Muscle layer of duodenum (tissue), 2 donors: Measurements from ENCODE around the gene ZNF160.
A peak's percentile ranks its signal among the peaks of the same experiment; 100 is the strongest.
"Not testable (repeated sequence)": the region's sequence is repeated elsewhere in the genome, so short reads cannot be mapped to it uniquely, and the experiment has no call there.

Source experiments
- H3K27ac ChIP-seq: one replicate; pipeline ENCODE4 v1.7.0; 2013; ENCODE audit warnings: mild to moderate bottlenecking, low read length
- H3K27me3 ChIP-seq: one replicate; pipeline ENCODE4 v1.7.0; 2013; ENCODE audit warnings: low read depth, mild to moderate bottlenecking, control low read depth, low read length
- H3K36me3 ChIP-seq, 2 donors: one replicate each; pipeline ENCODE4 v1.7.0; 2013; ENCODE audit warnings: low read length in 2 of 2, control low read depth in 1 of 2, mild to moderate bottlenecking in 1 of 2; ENCODE audit not compliant: insufficient read depth in 2 of 2, control insufficient read depth in 1 of 2
- H3K4me1 ChIP-seq, 2 donors: one replicate each; pipeline ENCODE4 v1.7.0; 2013; ENCODE audit warnings: low read length in 2 of 2, mild to moderate bottlenecking in 2 of 2, control low read depth in 1 of 2, moderate library complexity in 1 of 2; ENCODE audit not compliant: insufficient read depth in 2 of 2, control insufficient read depth in 1 of 2
- H3K4me3 ChIP-seq, 2 donors: one replicate each; pipeline ENCODE4 v1.7.0; 2013; ENCODE audit warnings: low read length in 2 of 2, low read depth in 1 of 2, mild to moderate bottlenecking in 1 of 2
- H3K9me3 ChIP-seq, 2 donors: one replicate each; pipeline ENCODE4 v1.7.0; 2013; ENCODE audit warnings: low read length in 2 of 2, control low read depth in 1 of 2, mild to moderate bottlenecking in 1 of 2; ENCODE audit not compliant: control insufficient read depth in 1 of 2
- donor health status: healthy.

Gene ZNF160

DNA sequence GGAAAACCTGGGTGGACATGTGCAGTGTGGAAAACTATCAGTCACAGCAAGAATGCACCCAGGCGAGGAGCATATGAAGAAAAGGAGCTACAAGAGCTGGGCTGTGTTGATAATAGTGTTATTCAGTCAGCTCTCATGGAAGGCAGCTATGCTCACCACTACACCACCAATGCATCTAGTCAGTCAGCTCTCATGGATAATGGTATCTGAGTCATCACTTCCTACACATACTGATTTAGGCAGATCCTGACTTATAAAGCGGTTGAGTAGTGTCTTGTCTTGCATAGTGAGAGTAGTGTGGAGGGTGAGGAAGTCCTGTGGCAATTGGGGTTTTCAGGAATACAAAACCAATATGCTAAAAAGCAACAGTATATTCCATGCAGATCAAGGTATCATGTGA, 9.1 kb upstream of the ZNF160 start:
- H3K9me3 ChIP-seq, result peaks cover 4 to 8% of the 10 kb centered on the region in 2 donors
- H3K4me1 ChIP-seq, result no peaks in the 10 kb centered on the region
- no peaks in the 10 kb centered on the region for H3K27me3 ChIP-seq
- H3K27ac ChIP-seq, result no peak overlapping the region
- H3K36me3 ChIP-seq, result peaks cover 26 to 74% of the 10 kb centered on the region in 2 donors
- no peak overlapping the region for H3K4me3 ChIP-seq

- peaks cover 14 to 47% of the 10 kb centered on the region in 2 donors for H3K36me3 ChIP-seq
- H3K27ac ChIP-seq, result no peak overlapping the region
- no peaks in the 10 kb centered on the region for H3K9me3 ChIP-seq
- H3K27me3 ChIP-seq, result no peaks in the 10 kb centered on the region
- H3K4me1 ChIP-seq, result no peaks in the 10 kb centered on the region
- no peak overlapping the region for H3K4me3 ChIP-seq
These were observed 6.3 kb upstream of the ZNF160 start for GRCh38 chr19:53109527-53109926.

DNA sequence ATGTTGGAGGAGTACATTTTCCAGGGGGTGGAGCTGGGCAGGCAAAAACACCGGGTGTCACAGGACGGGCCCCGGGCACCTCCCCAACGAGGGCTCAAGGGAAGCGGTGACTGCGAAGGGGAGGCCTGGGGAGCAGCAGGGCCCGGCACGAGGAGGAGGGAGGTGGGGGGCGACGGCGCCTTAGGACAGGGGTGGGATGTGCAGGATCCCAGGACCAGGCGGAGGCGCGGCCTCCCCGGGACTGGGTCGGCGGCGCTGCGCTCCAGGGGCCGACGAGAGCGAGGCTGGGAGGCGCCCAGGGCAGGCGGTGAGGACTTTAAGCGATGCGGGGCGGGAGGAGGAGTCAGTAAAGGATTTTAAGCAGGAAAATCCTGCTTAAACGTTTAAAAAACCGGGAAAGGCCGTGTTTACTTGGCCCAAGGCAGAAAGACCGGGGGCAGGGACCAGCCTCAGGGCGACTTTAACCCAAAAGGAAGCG, 427 bp downstream of the ZNF160 start:
- H3K27me3 ChIP-seq, result no peaks in the 10 kb centered on the region
- H3K27ac ChIP-seq, result peak overlapping the region; percentile 82
- no peaks in the 10 kb centered on the region for H3K9me3 ChIP-seq

DNA sequence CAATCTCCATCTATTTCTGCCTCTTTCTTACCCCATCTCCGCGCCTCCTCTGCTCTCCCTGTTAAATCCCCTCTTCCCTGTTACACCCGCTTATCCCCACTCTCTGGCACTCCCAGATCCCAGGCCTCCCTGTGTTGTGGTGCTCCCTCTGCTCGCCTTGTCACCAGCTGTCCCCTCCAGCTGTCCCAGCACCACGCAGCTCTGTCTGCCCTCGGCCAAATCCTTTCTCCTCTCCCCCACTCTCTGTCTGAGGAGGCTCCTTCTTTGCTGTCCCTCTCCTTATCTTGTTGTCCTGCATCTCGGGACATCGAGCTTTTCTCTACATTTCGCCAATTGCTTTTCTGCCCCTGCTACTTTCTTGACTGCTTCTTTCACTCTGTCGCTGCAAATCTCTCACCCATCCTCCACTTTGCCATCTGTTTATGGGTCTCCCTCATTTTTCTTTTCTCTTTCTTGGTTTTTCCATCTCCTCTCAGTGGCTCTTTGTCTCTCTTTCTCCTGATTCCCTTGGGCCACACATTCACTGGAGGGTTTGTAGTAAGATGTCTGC, 941 bp downstream of the ZNF160 start:
- peaks cover 7 to 18% of the 10 kb centered on the region in 2 donors for H3K4me1 ChIP-seq
- H3K27ac ChIP-seq, result peak overlapping the region; percentile 82

More for the DNA sequence above, 427 bp downstream of the ZNF160 start:
- Histone ChIP-seq H3K4me3 (peak overlapping the region; percentile 72 to 91), H3K4me1 (peaks cover 7 to 18% of the 10 kb centered on the region in 2 donors), H3K36me3 (peaks cover 3% of the 10 kb centered on the region in 2 donors)

DNA sequence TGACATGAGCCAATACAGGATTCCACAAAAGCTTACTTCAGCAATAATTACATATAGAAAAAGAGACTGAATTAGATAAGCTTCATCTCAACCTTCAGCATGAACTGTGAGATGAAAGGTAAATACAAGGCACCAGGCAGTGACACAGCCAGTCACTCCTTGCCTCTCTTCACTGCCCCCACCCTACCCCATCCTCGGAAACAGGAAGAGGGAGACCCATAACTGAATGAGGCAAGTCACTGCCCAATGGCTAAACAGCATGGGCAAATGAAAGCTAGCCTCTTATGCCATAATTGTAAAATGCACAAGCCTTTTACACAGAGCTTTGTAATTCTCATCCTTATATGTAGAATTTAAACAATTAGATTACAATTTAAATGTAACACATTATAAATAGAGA, 1.7 kb downstream of the ZNF160 start:
- peaks cover 6 to 7% of the 10 kb centered on the region in 2 donors for H3K36me3 ChIP-seq
- peak overlapping the region; percentile 82 for H3K27ac ChIP-seq
- H3K4me3 ChIP-seq, result peak overlapping the region in 1 of 2 donors; percentile 72

More for the DNA sequence above, 941 bp downstream of the ZNF160 start:
- Histone ChIP-seq H3K4me3 (peak overlapping the region; percentile 72 to 91), H3K9me3 (no peaks in the 10 kb centered on the region), H3K36me3 (peaks cover 6 to 7% of the 10 kb centered on the region in 2 donors), H3K27me3 (no peaks in the 10 kb centered on the region)

GRCh38 chr19:53098570-53098969, 4.7 kb downstream of the ZNF160 start:
- not testable (repeated sequence) for H3K4me3 ChIP-seq

More for the DNA sequence above, 1.7 kb downstream of the ZNF160 start:
- peaks cover 7 to 18% of the 10 kb centered on the region in 2 donors for H3K4me1 ChIP-seq
- H3K27me3 ChIP-seq, result no peaks in the 10 kb centered on the region
- H3K9me3 ChIP-seq, result no peaks in the 10 kb centered on the region

GRCh38 chr19:53096982-53097690, 6.1 kb downstream of the ZNF160 start:
- H3K4me1 ChIP-seq, result peaks cover 4 to 12% of the 10 kb centered on the region in 2 donors

More at GRCh38 chr19:53098570-53098969, 4.7 kb downstream of the ZNF160 start:
- Histone ChIP-seq H3K36me3 (peaks cover 7 to 12% of the 10 kb centered on the region in 2 donors), H3K4me1 (peaks cover 7 to 18% of the 10 kb centered on the region in 2 donors)
- not testable (repeated sequence) for H3K9me3 ChIP-seq, H3K27ac ChIP-seq, H3K27me3 ChIP-seq

DNA sequence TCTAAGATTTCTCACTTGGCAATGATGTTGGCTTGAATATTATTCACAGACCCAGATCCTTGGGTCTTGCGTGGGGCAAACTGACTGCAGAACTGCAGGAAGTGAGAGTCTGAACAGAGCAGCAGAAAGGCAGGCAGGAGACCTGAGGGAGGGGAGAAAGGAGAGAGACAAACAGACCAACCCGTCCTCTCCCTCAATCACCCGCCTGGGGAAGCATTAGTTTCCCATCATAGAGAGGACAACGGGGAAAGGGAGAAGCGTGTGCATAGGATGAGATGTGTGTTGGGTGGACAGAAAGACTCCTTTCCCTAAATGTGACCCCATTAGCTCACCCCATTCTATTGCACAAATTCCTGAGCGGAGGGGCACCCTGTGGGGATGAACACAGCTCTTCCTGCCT, 6.6 kb downstream of the ZNF160 start:
- H3K27me3 ChIP-seq, H3K27ac ChIP-seq, H3K4me3 ChIP-seq, H3K9me3 ChIP-seq, H3K4me1 ChIP-seq: not testable (repeated sequence)
- peaks cover 9 to 14% of the 10 kb centered on the region in 2 donors for H3K36me3 ChIP-seq

More at GRCh38 chr19:53096982-53097690, 6.1 kb downstream of the ZNF160 start:
- not testable (repeated sequence) for H3K27ac ChIP-seq, H3K27me3 ChIP-seq, H3K9me3 ChIP-seq, H3K4me3 ChIP-seq
- H3K36me3 ChIP-seq, result peaks cover 7 to 12% of the 10 kb centered on the region in 2 donors

DNA sequence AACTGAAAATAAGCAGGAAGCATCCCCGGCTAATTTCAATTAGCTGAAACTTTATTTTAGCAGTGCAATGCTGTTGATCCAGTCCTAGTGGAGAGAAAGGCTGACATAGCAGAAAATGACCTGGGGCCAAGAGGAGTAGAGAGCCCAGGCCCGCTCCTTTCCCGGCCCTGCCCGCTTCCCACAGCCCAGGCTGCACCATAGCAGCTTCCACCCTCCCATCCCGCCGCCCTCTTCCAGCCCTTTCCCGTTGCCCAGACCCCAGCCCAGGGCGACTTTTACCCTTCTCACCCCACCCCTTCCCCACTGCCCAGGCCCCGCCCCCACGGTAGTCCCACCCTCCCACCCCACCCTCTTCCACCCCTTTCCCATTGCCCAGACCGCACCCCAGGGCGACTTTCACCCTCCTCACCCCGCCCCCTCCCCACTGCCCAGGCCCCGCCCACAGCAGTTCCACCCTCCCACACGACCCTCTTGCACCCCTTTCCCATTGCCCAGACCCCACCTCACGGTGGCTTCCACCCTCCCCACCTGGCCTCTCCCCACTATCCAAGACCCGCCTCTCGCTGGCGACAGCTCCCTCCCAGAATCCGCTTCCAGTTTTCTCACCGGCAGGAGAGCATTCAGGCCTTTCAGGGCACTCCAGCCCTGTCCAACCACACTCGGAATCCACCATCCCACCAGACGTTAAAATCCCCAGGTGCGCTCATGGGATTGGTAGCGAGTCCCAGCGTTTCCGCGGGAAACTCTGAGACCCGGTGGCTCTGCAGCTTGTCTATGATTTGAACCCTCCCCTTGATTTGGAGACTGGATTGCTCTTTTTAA, 8.3 kb downstream of the ZNF160 start:
- H3K9me3 ChIP-seq, result no peaks in the 10 kb centered on the region
- H3K27ac ChIP-seq, result no peak overlapping the region
- no peaks in the 10 kb centered on the region for H3K27me3 ChIP-seq
- H3K4me1 ChIP-seq, result no peaks in the 10 kb centered on the region
- H3K36me3 ChIP-seq, result peaks cover 23 to 29% of the 10 kb centered on the region in 2 donors
- no peak overlapping the region for H3K4me3 ChIP-seq

DNA sequence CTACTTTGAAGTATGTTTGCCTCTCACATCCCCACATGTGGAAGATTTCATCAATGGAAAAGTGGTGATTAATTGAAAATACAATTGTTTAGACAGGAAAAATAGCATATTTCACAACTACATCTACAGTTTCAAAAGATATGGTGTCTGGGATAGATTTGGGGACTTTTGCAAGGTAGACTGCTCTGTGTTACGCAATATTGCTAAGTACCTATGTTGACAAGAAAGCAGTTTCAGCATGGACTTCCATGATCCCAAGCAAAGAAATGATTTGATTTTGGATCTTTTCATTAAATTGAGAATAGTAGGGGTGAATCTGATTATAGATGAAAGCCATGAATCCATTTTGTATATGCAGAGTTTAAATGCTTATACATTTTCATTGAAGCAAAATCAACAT, 10.5 kb downstream of the ZNF160 start:
- Histone ChIP-seq H3K4me3 (no peak overlapping the region), H3K36me3 (peaks cover 29 to 41% of the 10 kb centered on the region in 2 donors)

More for the DNA sequence above, 10.5 kb downstream of the ZNF160 start:
- no peaks in the 10 kb centered on the region for H3K27me3 ChIP-seq
- H3K27ac ChIP-seq, result no peak overlapping the region
- H3K4me1 ChIP-seq, result no peaks in the 10 kb centered on the region
- no peaks in the 10 kb centered on the region for H3K9me3 ChIP-seq
